Stimulated activated CD4-positive, alpha-beta T cell treated with anti-CD3 and anti-CD28 coated beads, Interleukin-12 subunit alpha, Interleukin-12 subunit beta, amount 100 ng/mL, for 24 hours (primary cell): Measurements from ENCODE around the gene ADRA2A.

Experiments
- DNase-seq, 2 experiments: peaks; one replicate each; pipeline ENCODE4 v3.0.0-alpha.2; 2020; ENCODE audit warnings: low read depth in 2 of 2

The ADRA2A gene

DNA sequence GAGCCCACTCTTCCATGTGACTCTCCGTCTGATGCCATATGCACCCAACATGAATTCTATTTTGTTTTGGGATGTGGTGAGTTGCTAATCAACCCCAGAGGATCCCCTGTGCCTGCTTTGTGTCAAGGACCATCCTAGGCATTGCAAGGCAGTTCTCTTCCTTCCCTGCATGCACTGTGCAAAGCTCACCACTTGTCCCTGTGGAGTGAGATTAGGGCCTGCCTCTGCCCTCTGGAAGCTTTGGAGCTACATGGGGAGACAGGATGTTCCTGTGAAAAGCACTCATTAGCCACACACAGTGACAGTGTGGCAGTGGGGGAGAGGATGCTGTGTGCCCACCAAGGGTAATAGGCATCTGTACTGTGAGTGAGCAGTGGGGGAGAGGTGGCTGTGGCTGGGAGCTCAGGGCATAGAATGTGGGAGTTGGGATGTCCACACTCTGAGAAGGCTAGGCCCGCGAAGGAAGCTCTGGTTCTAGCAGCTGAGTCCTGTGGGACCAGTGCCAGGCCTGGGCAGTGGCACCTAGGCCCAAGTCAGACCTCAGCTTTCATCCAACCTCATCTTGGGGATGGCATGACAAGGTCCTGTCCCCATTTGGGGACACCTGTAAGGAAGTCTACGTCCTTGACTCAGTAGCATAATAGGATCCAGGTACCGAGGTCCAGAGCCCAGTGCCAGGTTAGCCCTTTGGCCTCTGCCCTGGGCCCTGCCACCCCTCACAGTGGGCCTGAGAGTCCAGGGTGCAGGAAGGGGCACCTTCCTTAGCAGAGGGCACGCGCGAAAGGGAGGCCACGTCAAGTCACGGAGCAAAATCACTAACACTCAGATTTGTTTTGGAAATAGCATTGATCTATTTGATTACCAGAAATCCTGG, 6.6 kb downstream of the ADRA2A start:
- DNase-seq = no peak

DNA sequence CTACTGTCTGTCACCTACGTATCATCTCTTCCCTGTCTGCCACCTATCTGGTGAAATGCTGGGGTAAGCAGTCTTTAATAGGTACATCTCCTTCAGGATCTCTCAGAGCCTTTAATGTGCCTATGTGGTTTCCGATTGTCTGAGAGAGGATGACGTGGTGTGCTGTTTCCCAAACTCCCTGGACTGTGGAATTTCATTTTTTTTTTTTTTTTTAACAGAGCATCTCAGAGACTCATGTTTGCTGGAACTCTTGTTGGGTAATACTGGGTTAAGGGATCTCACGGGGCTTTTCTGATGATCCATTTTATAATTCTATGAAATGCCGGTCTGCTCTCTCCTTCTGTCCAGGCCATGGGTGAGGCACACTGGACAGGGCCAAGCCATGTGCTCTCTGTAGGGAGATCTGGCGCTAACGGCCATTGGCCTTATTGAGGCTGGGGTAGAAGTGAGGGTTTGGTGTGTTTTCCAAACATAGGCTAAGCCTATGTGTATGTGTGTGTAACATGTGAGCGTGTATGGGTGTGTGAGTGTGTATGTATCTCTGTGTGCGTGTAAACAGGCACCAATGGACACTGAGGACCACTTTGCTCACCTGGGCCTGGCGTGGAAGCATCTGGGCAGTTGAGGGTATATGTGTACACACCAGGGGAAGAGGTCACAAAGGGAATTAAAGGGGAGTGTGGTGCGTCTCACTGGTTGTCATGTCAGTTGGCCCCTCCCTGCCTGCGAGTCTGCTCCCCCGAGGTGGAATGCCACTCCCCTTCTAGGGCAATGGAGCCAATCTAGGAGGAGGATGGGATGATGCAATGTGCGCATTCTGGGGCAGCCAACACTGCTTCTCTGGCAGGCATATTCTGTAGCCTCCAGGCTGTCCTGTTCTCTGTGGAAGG, 7.8 kb downstream of the ADRA2A start:
- DNase-seq = no peak

DNA sequence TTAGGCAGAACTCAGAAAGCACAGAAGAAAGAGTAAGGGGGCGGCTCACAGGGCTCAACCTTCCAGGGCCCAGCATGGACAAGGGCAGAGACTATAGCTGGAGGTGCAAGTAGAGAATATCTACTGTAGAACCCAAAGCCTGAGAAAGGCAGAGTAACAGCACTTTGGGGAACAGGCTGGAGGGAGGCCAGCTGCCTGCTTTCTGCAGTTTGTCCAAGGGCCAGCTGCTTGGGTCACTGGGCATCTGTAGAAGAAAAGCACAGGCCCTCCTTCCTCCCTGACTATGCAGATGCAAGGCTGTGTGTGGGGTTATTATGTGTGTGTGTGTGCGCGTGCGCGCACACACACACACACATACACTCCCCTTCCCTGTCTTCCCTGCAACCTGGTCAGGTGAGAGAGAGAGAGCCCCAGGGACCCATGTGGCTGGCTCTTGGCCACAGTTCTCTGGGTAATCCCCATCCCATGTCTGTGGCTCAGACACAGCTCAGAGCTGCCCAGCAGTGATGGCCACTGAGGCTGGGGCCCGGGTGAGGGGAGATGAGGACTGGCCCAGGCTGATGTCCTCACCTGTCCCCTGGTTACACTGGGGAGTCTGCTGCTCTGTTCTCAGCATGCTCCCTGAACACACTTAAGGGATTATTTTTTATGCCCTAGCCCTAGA, 9.0 kb downstream of the ADRA2A start:
- no peak for DNase-seq

DNA sequence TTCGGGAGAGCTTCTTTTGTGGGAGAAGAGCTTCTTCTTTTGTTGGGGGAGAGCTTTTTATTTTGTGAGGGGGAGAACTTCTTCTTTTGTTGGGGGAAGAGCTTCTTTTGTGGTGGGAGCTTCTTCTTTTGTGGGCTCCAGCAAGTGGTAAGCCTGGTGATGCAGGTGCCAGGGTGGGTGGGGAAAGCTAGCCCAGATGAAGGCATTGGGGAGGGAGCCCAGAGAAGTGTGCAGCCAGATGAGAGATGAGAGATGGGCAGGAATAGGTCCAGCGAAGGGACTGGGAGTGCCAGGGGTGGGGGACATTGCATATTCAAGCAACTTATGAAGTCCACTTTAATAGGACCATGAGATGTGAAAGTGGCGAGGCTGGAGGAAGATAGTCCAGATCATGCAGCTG, 9.7 kb downstream of the ADRA2A start:
- DNase-seq = no peak

DNA sequence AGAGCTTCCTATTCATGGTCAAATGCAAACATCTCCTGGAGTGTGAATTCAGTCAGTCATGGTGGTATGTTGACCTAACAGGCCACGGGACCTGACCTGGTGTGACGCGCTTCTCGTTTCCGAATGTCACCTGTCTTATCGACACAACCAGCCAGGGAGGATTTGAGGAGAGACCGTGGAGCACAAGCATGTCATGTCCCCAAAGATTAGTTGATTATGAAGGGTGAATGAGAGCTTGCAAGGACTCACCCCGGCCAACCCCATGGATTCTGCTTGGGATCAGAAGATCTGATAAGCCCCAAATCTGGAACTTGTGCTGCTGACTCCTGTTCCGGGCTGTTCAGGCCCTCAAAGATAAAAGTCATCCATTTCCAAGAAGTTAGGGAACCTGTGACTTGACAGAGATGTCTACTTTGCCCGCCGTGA, 10.5 kb downstream of the ADRA2A start:
- no peak for DNase-seq

DNA sequence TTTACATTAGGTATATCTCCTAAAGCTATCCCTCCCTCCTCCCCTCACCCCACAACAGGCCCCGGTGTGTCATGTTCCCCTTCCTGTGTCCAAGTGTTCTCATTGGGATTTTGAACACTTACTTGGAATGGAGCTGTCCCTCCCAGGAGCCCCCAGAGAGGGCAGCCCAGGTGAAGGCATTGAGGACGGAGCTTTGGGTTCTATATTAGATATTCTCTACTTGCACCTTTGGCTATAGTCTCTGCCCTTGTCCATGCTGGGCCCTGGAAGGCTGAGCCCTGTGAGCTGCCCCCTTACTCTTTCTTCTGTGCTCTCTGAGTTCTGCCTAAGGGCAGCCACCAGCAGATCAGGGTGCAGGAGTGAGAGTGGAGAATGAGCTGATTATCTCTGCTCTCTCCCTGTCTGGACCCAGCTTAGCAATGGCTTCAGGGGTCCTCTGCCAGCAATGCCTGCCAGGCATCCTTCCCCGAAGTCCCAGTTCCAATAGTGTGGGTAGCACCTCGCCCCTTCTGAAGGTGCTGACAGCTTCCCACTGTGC, 11.2 kb downstream of the ADRA2A start:
- no peak for DNase-seq

DNA sequence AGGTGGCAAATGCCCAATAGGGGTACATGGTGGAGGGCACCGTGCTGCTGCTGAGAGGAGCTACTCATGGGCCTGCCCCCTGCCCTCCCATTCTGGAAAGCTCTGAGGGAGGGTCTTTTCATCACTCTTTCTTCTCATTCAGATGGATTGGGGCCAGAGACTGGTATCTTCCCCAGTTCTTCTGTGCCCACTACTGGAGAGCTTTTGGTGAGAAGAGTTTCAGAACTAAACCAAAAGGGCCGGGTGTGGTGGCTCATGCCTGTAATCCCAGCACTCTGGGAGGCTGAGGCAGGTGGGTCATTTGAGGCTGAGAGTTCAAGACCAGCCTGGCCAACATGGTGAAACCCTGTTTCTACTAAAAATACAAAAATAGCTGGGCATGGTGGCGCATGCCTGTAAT, 12.5 kb downstream of the ADRA2A start:
- no peak for DNase-seq

DNA sequence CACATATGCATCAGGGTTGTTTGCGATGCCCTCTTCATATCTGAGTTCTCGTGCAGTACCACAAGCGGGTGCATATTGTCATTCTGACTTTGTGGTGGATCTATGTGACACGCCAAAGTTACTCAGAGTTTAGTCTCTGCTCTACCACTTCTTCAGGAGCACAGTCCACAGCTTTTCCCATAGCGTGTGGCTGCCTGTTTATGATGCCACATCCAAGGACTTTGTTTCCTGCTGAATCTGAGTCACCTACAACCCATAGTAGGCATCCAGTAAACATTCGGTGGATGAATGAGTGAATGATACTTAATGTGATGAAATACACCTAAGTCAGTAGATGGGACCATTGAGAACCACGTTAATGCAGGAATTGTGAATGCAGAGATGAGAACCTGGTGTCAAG, 15.0 kb downstream of the ADRA2A start:
- no peak for DNase-seq

DNA sequence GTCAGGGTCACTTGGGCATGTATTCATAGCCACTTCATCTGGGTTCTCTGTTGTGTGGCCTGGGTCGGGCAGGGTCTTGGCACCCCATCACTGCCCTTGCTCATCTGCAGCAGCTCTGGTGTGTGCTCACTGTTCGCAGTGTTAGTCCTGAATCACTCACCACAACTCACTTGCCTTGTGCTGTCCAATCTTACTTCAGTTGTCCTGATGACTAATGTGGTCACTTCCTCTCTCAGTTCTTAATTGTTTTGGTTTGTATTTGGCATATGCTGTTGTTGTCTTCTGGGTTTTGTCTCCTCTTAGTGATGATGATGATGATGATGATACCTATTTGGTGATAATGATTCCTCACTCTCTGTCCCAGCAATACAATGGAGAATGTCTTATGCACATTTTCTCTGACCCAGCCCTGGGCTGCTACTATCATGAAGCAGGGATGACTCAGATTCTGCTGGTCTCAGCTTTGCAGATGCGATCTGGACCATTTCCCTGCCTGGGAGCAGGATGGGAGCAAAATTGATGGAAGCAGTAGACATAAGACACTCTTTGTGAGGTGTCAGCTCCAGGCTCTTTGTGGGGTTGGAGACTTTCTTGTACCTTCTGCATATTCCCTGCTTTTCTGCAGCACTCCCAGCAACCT, 17.0 kb downstream of the ADRA2A start:
- DNase-seq = no peak

DNA sequence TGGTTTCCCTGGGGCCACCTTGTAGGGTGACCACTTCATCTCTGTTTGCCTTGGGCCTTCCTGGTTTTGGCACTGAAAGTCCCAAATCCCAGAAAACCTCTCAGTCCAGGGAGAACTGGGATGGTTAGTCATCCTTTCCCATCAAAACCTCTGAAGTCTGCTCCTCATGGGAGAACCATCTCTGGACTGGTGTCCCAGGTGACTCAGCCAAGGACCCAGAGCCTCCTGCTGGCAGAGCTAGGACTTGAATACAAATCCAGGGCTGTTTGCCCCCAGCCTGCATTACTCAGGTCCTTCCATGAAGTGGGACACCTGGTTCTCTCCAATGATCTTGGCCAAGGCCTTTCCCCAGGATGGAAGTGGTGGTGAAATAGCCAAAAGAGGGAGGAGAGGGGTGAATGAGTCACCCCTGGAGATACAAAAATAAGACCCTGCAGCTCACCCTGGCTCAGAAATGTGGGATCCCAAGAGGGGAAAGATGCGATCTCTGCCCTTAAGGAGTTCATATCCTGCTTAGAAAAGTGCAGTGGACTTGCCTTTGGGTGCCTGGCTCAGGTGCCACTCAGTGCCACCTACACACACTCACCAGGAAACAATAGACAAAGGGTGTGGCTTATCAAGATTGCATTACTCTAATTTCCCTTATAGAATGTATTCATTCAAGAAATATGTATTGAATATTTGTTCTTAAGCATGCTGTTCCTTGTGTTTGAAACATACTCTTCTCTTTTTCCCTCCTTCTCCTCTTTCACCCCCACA, 22.0 kb downstream of the ADRA2A start:
- DNase-seq = no peak

DNA sequence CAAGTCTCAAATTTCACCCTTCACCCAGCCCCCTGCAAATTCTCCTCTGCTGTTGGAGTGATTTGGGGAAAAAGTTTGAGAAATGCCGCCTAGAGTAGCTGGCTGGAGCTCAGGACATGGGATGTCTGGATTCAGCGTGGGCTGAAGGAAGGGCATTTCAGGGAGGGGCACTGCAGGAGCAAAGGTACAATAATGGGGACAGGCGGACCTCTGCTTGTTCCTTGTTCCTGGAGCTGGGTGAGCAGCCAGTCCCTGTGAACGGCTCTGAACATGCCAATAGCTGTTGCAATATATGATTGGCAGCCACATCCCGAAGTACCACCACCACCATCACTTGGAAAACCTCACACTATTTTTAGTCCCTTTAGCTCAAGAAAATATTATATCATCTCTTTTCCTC, 23.4 kb downstream of the ADRA2A start:
- DNase-seq = no peak

DNA sequence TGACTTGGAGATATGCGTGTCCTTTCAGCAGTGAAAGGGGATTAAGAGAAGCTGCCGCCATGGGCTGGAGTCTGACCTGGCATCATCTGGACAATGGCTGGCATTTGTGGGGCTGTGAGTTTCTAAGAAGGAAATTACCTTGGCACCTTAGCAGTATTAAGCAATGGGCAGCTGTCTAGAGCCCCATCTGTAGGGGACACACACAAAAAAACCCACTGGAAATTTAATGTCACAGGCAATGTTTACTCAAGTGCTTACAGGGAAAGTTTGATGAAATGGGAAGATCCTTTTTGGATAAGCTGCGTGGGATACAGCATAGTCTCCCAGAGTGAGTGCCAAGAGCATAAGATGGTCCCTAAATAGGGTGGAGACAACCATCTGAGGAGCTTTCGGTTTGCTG, 25.0 kb downstream of the ADRA2A start:
- DNase-seq = no peak

DNA sequence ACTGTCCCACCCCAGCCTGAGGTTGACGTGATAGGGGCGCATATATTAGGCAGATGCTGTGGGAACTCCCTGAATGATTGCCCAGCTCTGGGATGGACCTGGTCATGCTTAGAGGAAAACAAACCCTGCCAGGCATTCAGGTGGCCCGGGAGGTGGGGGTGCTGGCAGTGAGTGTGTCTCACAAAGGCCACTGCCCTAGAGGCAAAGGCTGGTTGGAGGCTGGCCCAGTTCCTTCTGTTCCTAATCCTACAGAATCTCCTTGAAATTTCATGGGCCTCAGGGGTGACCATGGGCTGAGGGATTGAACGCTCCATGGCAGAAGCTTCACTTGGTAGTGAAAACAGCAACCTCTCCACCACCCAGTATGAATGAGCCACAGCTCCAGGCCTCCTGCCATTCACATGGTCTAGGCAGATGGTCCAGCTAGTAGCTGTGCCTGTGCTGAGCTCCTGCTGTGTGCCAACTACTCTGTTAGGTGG, 25.6 kb downstream of the ADRA2A start:
- DNase-seq = no peak

DNA sequence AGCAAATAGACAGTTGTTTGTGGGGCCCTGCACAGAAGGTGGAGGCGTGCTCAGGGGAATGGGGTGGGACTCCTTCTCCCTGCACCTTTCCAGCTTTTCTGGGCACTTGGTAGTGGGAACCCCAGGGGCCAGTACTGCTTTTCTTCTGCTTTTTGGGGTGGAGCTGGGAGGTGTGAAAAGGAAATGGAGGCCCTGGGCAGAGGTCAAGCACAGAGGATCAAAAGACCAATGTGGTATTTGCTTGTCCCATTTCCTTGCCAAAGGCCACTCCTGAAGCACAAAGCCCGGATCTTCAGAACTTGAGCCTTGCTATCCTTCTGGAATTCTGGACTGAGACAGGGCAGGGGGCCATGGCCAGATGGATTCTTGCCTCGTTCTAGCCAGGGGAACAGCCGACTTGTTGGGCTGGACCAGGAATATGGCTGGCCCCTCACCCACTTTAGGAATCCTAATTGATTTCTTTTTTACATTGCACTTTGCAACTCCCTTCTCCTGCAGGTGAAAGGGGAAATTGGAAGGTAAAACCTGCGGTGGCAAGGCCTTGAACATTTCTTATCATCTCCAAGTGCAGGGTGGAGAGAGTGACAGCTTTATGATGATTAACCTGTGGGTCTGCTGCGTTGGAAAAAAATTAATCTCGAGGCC, 26.5 kb downstream of the ADRA2A start:
- DNase-seq = no peak

DNA sequence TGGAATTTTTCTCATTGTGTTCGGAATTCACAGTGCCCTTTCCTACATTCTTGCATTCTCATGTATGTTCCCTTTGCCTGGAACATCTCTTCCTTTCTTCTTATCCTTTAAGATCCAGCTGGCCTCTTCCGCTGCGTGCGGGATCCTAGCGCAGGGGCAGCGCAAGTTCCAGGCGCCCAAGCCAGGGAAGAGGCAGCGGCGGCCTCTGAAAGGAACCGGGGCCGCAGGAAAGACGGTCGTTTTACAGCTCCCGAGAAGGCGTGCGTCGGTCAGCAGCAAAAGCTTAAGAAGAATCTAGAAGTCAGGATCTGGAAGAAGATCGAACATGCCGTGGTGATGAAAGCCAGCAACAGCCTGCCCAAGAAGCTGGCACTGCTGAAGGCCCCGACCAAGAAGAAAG, 28.0 kb downstream of the ADRA2A start:
- no peak for DNase-seq

DNA sequence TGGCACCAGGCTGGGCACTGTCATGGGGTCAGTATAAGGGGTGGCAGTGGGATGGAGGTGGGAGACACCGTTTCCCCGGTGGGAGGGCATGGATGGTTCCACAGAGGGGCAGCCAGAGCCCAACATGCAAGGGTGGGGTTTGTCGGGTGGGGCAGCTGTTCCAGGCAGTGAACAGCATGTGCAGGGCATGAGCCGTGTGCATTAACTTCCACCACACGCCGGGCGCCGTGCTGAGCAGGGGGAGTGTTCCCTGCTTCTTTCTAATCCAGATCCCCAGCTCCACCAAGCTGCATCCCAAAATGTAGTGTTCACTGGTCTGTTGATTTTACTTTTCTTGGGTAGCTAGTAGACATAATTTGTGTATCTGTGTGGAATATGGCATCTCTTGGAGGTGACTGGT, 29.3 kb downstream of the ADRA2A start:
- no peak for DNase-seq

DNA sequence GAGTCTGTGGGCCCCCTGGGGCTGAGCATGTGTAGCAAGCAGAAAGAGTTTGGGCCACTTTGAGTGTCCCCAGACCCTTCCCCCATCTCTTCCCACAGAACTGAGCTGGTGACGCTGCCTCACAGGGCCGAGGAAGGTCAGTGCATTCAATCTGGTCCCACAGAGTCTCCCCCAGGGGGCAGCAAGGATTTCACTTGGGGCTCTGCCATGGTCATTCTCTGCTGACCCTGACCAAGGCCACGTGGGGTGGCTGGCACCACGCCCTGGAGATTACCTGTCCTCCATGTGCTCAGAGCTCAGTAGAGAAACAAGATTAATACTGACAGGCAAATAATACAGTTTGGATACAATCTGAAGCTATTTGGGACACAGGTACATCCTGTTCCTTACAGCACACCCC, 30.2 kb downstream of the ADRA2A start:
- no peak for DNase-seq

DNA sequence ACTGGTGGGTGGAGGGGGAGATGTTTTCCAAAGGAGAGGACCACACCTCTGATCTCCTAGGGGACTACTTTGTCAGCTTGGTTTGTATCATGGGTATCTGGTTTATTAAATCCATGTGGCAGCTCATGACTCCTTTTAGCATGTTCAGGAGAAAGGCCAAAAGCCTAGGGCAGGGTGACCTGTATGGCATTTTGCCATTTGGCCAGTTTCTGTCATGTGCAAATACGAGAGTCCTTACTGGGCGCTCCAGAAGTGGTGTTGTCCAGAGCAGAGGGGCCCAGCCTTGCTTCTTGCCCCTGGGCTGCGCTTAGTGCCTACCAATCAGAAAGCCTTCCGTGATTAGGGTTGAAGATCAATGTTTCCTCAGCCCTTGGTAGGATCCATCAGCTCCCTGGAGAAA, 31.0 kb downstream of the ADRA2A start:
- DNase-seq = no peak

DNA sequence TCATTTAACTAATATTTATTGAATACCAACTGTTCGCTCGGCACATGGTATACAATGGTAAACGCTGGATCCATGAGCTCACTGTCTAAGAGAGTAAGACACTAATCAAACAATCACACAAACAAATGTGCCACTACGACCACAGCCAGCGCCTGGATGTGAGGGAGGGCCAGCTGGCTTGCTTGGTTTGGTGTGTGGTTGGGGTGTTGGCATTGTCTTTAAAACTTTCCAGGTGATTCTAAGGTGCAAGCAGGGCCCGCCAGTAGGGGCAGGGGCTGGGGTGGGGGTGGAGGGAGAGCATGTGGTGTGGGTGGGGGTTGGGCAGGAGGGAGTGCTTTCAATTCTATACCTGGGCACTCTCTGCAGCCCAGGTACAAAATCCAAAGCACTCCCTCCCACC, 31.6 kb downstream of the ADRA2A start:
- DNase-seq = no peak
